ENCODE data around the gene ZNF730. TPM values are rescaled to one million over a fixed set of nuclear protein-coding genes. Genes with fewer than 3 reads are reported as not detected.

The ZNF730 gene
- 0.17 and 0.26 TPM in 2 replicates for total RNA-seq

GRCh38 chr19:23116802-23117571 is at the start of gene ZNF730:
Gene ZNF730, plus strand, starts transcription at chr19:23117025. Its CDS starts 149 bp downstream, at chr19:23117174.

Other genes with a start within 250 kb of the ZNF730 start
- 0.13 and 0.30 TPM in 2 replicates for gene ZNF728, start 113.8 kb upstream of the ZNF730 start, total RNA-seq
- 2.0 and 2.9 TPM in 2 replicates for gene ZNF724, start 133.4 kb downstream of the ZNF730 start, total RNA-seq